ENCODE data around the gene GEN1.

Gene GEN1

DNA sequence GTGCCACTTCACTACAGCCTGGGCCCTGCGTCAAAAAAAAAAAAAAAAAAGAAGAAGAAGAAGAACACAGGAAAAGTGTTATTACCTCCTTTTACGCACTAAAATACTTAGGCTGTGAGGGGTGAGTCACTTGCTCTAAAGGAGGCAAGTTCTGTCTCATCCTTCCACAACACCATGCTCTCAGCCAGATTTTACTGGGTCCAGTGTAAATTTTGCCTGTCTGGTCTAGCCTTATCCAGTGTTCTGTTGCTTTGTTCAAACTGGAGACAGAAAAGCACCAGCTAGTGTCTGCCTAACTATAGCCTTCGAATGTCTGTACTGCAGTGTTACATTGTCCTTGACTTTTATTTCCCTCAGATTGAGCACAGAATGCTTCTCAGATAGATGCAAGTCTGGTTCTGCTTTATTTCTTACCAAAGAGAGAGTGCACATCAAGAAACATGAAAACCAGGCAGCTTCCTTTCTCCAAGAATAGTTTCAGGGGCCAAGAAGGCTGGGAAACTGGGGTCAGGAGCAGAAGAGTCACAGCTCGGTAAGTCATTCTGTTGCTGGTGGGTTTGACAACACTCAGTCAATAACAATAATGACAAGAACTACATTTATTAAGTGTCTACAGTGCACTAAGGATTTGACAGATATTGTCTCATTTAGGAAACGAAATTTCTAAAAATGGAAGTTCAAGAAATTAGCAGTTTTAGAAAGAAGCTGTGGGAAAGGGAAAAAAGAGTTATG lies 59.2 kb downstream of the GEN1 start:
- no peak overlapping the region for H3K4me2 ChIP-seq (ENCODE audit: low read length)
- no peak for DNase-seq

GRCh38 chr2:17813742-17814473 lies 60.0 kb downstream of the GEN1 start:
- H3K4me1 ChIP-seq (ENCODE audit: control insufficient read depth, low read depth, low read length), result no peaks in the 10 kb centered on the region
- no peak overlapping the region for H2BK15ac ChIP-seq (replicated peaks; ENCODE audit: low read depth)
- no peak overlapping the region for H3K9ac ChIP-seq (ENCODE audit: low read length)
- no peak overlapping the region for H3K4me3 ChIP-seq (ENCODE audit: low read length)
- no peak overlapping the region for H3K56ac ChIP-seq (ENCODE audit: low read length)
- H3K23ac ChIP-seq (ENCODE audit: low read length), result no peak overlapping the region
- H4K8ac ChIP-seq (ENCODE audit: low read depth, low read length), result no peak overlapping the region
- H2BK120ac ChIP-seq (ENCODE audit: low read depth, low read length), result no peak overlapping the region
- no peak overlapping the region for H2AK5ac ChIP-seq (ENCODE audit: low read length)
- no peaks in the 10 kb centered on the region for H3K79me2 ChIP-seq (ENCODE audit: control insufficient read depth, insufficient read depth, low read length)
- H3K18ac ChIP-seq (ENCODE audit: low read length), result no peak overlapping the region
- no peak overlapping the region for H2BK5ac ChIP-seq (ENCODE audit: low read length)
- no peak overlapping the region for H3K27ac ChIP-seq (ENCODE audit: low read depth, low read length)
- H3K27me3 ChIP-seq (ENCODE audit: insufficient read depth, low read length, poor library complexity), result no peaks in the 10 kb centered on the region
- H3K4me2 ChIP-seq (ENCODE audit: low read length), result no peak overlapping the region
- no peaks in the 10 kb centered on the region for H3K36me3 ChIP-seq (ENCODE audit: control insufficient read depth, insufficient read depth, low read length)
- H3K79me1 ChIP-seq (ENCODE audit: low read length), result no peaks in the 10 kb centered on the region
- no peak overlapping the region for H3K4ac ChIP-seq (ENCODE audit: low read depth, low read length)
- no peak for DNase-seq
- no peak overlapping the region for H4K5ac ChIP-seq (ENCODE audit: low read length)
- no CpG with 5 or more reads among the region's 5 CpGs for WGBS (ENCODE audit: extremely low coverage, insufficient coverage, low lambda C conversion rate)

More for the DNA sequence above, 59.2 kb downstream of the GEN1 start:
- H3K79me1 ChIP-seq (ENCODE audit: low read length), result no peaks in the 10 kb centered on the region
- H2AK5ac ChIP-seq (ENCODE audit: low read length), result no peak overlapping the region
- H3K4me3 ChIP-seq (ENCODE audit: low read length), result no peak overlapping the region
- H3K27ac ChIP-seq (ENCODE audit: low read depth, low read length), result no peak overlapping the region
- no peak overlapping the region for H2BK120ac ChIP-seq (ENCODE audit: low read depth, low read length)
- no peak overlapping the region for H4K5ac ChIP-seq (ENCODE audit: low read length)
- no peaks in the 10 kb centered on the region for H3K79me2 ChIP-seq (ENCODE audit: control insufficient read depth, insufficient read depth, low read length)
- no peaks in the 10 kb centered on the region for H3K27me3 ChIP-seq (ENCODE audit: insufficient read depth, low read length, poor library complexity)
- no peak overlapping the region for H3K4ac ChIP-seq (ENCODE audit: low read depth, low read length)
- no peak overlapping the region for H2BK15ac ChIP-seq (replicated peaks; ENCODE audit: low read depth)
- H3K23ac ChIP-seq (ENCODE audit: low read length), result no peak overlapping the region
- H2BK5ac ChIP-seq (ENCODE audit: low read length), result no peak overlapping the region
- H3K9ac ChIP-seq (ENCODE audit: low read length), result no peak overlapping the region
- WGBS (ENCODE audit: extremely low coverage, insufficient coverage, low lambda C conversion rate), result no CpG with 5 or more reads among the region's 5 CpGs
- no peak overlapping the region for H3K56ac ChIP-seq (ENCODE audit: low read length)
- H3K4me1 ChIP-seq (ENCODE audit: control insufficient read depth, low read depth, low read length), result no peaks in the 10 kb centered on the region
- no peak overlapping the region for H3K18ac ChIP-seq (ENCODE audit: low read length)
- no peaks in the 10 kb centered on the region for H3K36me3 ChIP-seq (ENCODE audit: control insufficient read depth, insufficient read depth, low read length)
- H4K8ac ChIP-seq (ENCODE audit: low read depth, low read length), result no peak overlapping the region

DNA sequence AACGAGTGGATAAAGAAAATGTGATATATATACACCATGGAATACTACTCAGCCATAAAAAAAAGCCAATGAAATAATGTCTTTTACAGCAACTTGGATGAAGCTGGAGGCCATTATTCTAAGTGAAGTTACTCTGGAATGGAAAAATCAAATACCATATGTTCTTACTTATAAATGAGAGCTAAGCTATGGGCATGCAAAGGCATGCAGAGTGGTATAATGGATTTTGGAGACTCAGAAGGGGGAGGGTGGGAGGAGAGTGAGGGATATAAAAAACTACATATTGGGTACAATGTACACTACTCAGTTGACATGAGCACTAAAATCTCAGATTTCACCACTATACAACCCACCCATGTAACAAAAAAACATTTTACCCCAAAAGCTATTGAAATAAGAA lies 60.7 kb downstream of the GEN1 start:
- Histone ChIP-seq H3K27ac (ENCODE audit: low read depth, low read length) (no peak overlapping the region), H2BK5ac (ENCODE audit: low read length) (no peak overlapping the region), H3K23ac (ENCODE audit: low read length) (no peak overlapping the region), H3K56ac (ENCODE audit: low read length) (no peak overlapping the region), H3K4me1 (ENCODE audit: control insufficient read depth, low read depth, low read length) (no peaks in the 10 kb centered on the region), H2AK5ac (ENCODE audit: low read length) (no peak overlapping the region), H3K36me3 (ENCODE audit: control insufficient read depth, insufficient read depth, low read length) (no peaks in the 10 kb centered on the region), H3K79me2 (ENCODE audit: control insufficient read depth, insufficient read depth, low read length) (no peaks in the 10 kb centered on the region), H3K4me3 (ENCODE audit: low read length) (no peak overlapping the region), H3K4me2 (ENCODE audit: low read length) (no peak overlapping the region), H2BK15ac (replicated peaks; ENCODE audit: low read depth) (no peak overlapping the region), H3K18ac (ENCODE audit: low read length) (no peak overlapping the region), H3K9ac (ENCODE audit: low read length) (no peak overlapping the region), H3K79me1 (ENCODE audit: low read length) (no peaks in the 10 kb centered on the region), H2BK120ac (ENCODE audit: low read depth, low read length) (no peak overlapping the region), H3K27me3 (ENCODE audit: insufficient read depth, low read length, poor library complexity) (no peaks in the 10 kb centered on the region), H3K4ac (ENCODE audit: low read depth, low read length) (no peak overlapping the region), H4K5ac (ENCODE audit: low read length) (no peak overlapping the region), H4K8ac (ENCODE audit: low read depth, low read length) (no peak overlapping the region)
- no peak for DNase-seq
- no CpG with 5 or more reads among the region's 1 CpG for WGBS (ENCODE audit: extremely low coverage, insufficient coverage, low lambda C conversion rate)

GRCh38 chr2:17815468-17816184 lies 61.7 kb downstream of the GEN1 start:
- Histone ChIP-seq H3K27ac (ENCODE audit: low read depth, low read length) (peak overlapping the region; percentile 55), H3K4ac (ENCODE audit: low read depth, low read length) (no peak overlapping the region), H3K9ac (ENCODE audit: low read length) (no peak overlapping the region), H2BK15ac (replicated peaks; ENCODE audit: low read depth) (no peak overlapping the region), H3K23ac (ENCODE audit: low read length) (no peak overlapping the region), H3K4me2 (ENCODE audit: low read length) (no peak overlapping the region), H3K79me2 (ENCODE audit: control insufficient read depth, insufficient read depth, low read length) (no peaks in the 10 kb centered on the region), H3K4me1 (ENCODE audit: control insufficient read depth, low read depth, low read length) (no peaks in the 10 kb centered on the region), H2AK5ac (ENCODE audit: low read length) (no peak overlapping the region), H3K36me3 (ENCODE audit: control insufficient read depth, insufficient read depth, low read length) (no peaks in the 10 kb centered on the region), H3K18ac (ENCODE audit: low read length) (no peak overlapping the region), H3K79me1 (ENCODE audit: low read length) (no peaks in the 10 kb centered on the region), H4K8ac (ENCODE audit: low read depth, low read length) (no peak overlapping the region), H3K27me3 (ENCODE audit: insufficient read depth, low read length, poor library complexity) (no peaks in the 10 kb centered on the region), H3K56ac (ENCODE audit: low read length) (no peak overlapping the region), H3K4me3 (ENCODE audit: low read length) (no peak overlapping the region), H4K5ac (ENCODE audit: low read length) (no peak overlapping the region), H2BK120ac (ENCODE audit: low read depth, low read length) (peak overlapping the region; percentile 63), H2BK5ac (ENCODE audit: low read length) (no peak overlapping the region)
- no CpG with 5 or more reads among the region's 8 CpGs for WGBS (ENCODE audit: extremely low coverage, insufficient coverage, low lambda C conversion rate)
- DNase-seq, result peak; percentile 32

DNA sequence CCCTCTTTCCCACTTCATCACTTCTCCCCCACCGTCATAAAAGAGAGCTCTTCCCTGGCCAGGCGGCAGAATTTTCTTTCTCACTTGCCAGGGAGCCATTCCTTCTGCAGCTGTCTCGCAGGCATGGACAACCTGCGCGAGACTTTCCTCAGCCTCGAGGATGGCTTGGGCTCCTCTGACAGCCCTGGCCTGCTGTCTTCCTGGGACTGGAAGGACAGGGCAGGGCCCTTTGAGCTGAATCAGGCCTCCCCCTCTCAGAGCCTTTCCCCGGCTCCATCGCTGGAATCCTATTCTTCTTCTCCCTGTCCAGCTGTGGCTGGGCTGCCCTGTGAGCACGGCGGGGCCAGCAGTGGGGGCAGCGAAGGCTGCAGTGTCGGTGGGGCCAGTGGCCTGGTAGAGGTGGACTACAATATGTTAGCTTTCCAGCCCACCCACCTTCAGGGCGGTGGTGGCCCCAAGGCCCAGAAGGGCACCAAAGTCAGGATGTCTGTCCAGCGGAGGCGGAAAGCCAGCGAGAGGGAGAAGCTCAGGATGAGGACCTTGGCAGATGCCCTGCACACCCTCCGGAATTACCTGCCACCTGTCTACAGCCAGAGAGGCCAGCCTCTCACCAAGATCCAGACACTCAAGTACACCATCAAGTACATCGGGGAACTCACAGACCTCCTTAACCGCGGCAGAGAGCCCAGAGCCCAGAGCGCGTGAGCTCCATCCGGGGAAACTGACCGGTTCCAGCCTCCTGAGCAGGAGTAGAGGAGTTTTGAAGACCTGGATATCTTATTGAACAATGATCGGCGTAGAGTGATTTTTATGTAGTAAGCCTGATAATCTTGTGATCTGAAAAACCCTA lies 62.7 kb downstream of the GEN1 start, which contains the start of gene MSGN1:
TSS of gene MSGN1 (plus strand) at position 65 of the 850 bp plus-strand sequence. CDS start at position 124, 59 bp downstream.
- Histone ChIP-seq H2AK5ac (ENCODE audit: low read length) (no peak within 1 kb of the TSS), H3K4ac (ENCODE audit: low read depth, low read length) (no peak within 1 kb of the TSS), H3K9ac (ENCODE audit: low read length) (no peak within 1 kb of the TSS), H3K18ac (ENCODE audit: low read length) (peak within 1 kb of the TSS; percentile 35), H3K56ac (ENCODE audit: low read length) (no peak within 1 kb of the TSS), H3K23ac (ENCODE audit: low read length) (no peak within 1 kb of the TSS), H3K79me1 (ENCODE audit: low read length) (no peaks in the 10 kb centered on the region), H3K27ac (ENCODE audit: low read depth, low read length) (peak within 1 kb of the TSS; percentile 55), H2BK5ac (ENCODE audit: low read length) (no peak within 1 kb of the TSS), H3K4me2 (ENCODE audit: low read length) (no peak within 1 kb of the TSS), H3K36me3 (ENCODE audit: control insufficient read depth, insufficient read depth, low read length) (no peaks in the 10 kb centered on the region), H4K8ac (ENCODE audit: low read depth, low read length) (no peak within 1 kb of the TSS), H4K5ac (ENCODE audit: low read length) (no peak within 1 kb of the TSS), H3K4me3 (ENCODE audit: low read length) (no peak within 1 kb of the TSS), H2BK120ac (ENCODE audit: low read depth, low read length) (peak within 1 kb of the TSS; percentile 63), H3K27me3 (ENCODE audit: insufficient read depth, low read length, poor library complexity) (no peaks in the 10 kb centered on the region), H3K79me2 (ENCODE audit: control insufficient read depth, insufficient read depth, low read length) (no peaks in the 10 kb centered on the region), H2BK15ac (replicated peaks; ENCODE audit: low read depth) (no peak within 1 kb of the TSS), H3K4me1 (ENCODE audit: control insufficient read depth, low read depth, low read length) (no peaks in the 10 kb centered on the region)
- no peak for DNase-seq
- no CpG with 5 or more reads among the region's 26 CpGs for WGBS (ENCODE audit: extremely low coverage, insufficient coverage, low lambda C conversion rate)

Measured in mesendoderm (in vitro differentiated cells).